H9 (cell line): Measurements from ENCODE around the gene DIS3L2. TPM values are rescaled to one million over a fixed set of nuclear protein-coding genes. Genes with fewer than 3 reads are reported as not detected.

Source experiments
- DNase-seq: peaks from one replicate; pipeline ENCODE4 v3.0.0-alpha.2; 2017
- H2AFZ ChIP-seq: one replicate; pipeline ENCODE4 v1.6.1; 2013; ENCODE audit warnings: mild to moderate bottlenecking, low read length, control low read depth, moderate library complexity
- H2AK5ac ChIP-seq: 2 replicates; pipeline ENCODE4 v1.6.1; 2013; ENCODE audit warnings: low read length, control low read depth, mixed read lengths; ENCODE audit not compliant: insufficient read length
- H2BK120ac ChIP-seq: one replicate; pipeline ENCODE4 v1.6.1; 2013; ENCODE audit warnings: low read depth, mild to moderate bottlenecking, low read length, control low read depth, inconsistent platforms; ENCODE audit not compliant: poor library complexity, severe bottlenecking
- H2BK12ac ChIP-seq: 2 replicates; pipeline ENCODE4 v1.6.1; 2013; ENCODE audit warnings: low read length, control low read depth, mixed read lengths, low read depth; ENCODE audit not compliant: insufficient read length
- H2BK15ac ChIP-seq: 2 replicates; pipeline ENCODE4 v1.6.1; 2013; ENCODE audit warnings: low read depth, low read length, control low read depth
- H2BK20ac ChIP-seq: one replicate; pipeline ENCODE4 v1.6.1; 2013; ENCODE audit warnings: low read depth, mild to moderate bottlenecking, low read length, control low read depth, inconsistent platforms; ENCODE audit not compliant: poor library complexity, severe bottlenecking
- H2BK5ac ChIP-seq: 2 replicates; pipeline ENCODE4 v1.6.1; 2013; ENCODE audit warnings: low read length, control low read depth, mixed read lengths; ENCODE audit not compliant: insufficient read length
- H3K14ac ChIP-seq: 2 replicates; pipeline ENCODE4 v1.6.1; 2013; ENCODE audit warnings: low read length, control low read depth; ENCODE audit not compliant: insufficient read depth
- H3K18ac ChIP-seq: 2 replicates; pipeline ENCODE4 v1.6.1; 2013; ENCODE audit warnings: low read depth, mild to moderate bottlenecking, mixed read lengths, low read length, control low read depth; ENCODE audit not compliant: insufficient read length
- H3K23ac ChIP-seq: 2 replicates; pipeline ENCODE4 v1.6.1; 2013; ENCODE audit warnings: low read length, control low read depth, mixed read lengths, low read depth; ENCODE audit not compliant: insufficient read length
- H3K23me2 ChIP-seq: 2 replicates; pipeline ENCODE4 v1.6.1; 2013; ENCODE audit warnings: low read depth, mild to moderate bottlenecking, mixed read lengths, low read length, control low read depth; ENCODE audit not compliant: insufficient read length, poor library complexity, severe bottlenecking
- H3K27ac ChIP-seq: 2 replicates; pipeline ENCODE4 v1.5.1; 2013; ENCODE audit warnings: low read length, control low read depth, mixed read lengths, low read depth; ENCODE audit not compliant: insufficient read length
- H3K27me3 ChIP-seq: 2 replicates; pipeline ENCODE4 v1.6.1; 2013; ENCODE audit warnings: low read length, control low read depth, inconsistent platforms; ENCODE audit not compliant: insufficient read depth
- H3K4ac ChIP-seq: 2 replicates; pipeline ENCODE4 v1.6.1; 2013; ENCODE audit warnings: low read depth, mild to moderate bottlenecking, control low read depth, inconsistent platforms, low read length, moderate library complexity
- H3K4me1 ChIP-seq: 2 replicates; pipeline ENCODE4 v1.6.1; 2013; ENCODE audit warnings: low read length, control low read depth, inconsistent platforms; ENCODE audit not compliant: insufficient read depth
- H3K4me2 ChIP-seq: 2 replicates; pipeline ENCODE4 v1.6.1; 2013; ENCODE audit warnings: low read length, control low read depth, mixed read lengths; ENCODE audit not compliant: insufficient read length, insufficient read depth
- H3K56ac ChIP-seq: 2 replicates; pipeline ENCODE4 v1.6.1; 2013; ENCODE audit warnings: low read depth, mild to moderate bottlenecking, mixed read lengths, low read length, control low read depth; ENCODE audit not compliant: insufficient read length
- H3K79me1 ChIP-seq: 2 replicates; pipeline ENCODE4 v1.6.1; 2013; ENCODE audit warnings: low read depth, mild to moderate bottlenecking, moderate library complexity, low read length, control low read depth, inconsistent platforms; ENCODE audit not compliant: insufficient read depth, poor library complexity, severe bottlenecking
- H3K79me2 ChIP-seq: 2 replicates; pipeline ENCODE4 v1.6.1; 2013; ENCODE audit warnings: low read length, control low read depth, inconsistent platforms; ENCODE audit not compliant: insufficient read depth
- H3K9ac ChIP-seq: 2 replicates; pipeline ENCODE4 v1.6.1; 2013; ENCODE audit warnings: low read length, control low read depth, mixed read lengths; ENCODE audit not compliant: insufficient read length; ENCODE audit errors: extremely low read depth
- H3K9me3 ChIP-seq: one replicate; pipeline ENCODE4 v1.6.1; 2013; ENCODE audit warnings: low read depth, low read length, inconsistent platforms; ENCODE audit not compliant: control insufficient read depth
- H3T11ph ChIP-seq: one replicate; pipeline ENCODE4 v1.6.1; 2013; ENCODE audit warnings: mild to moderate bottlenecking, low read length, control low read depth, inconsistent platforms
- H4K20me1 ChIP-seq: one replicate; pipeline ENCODE4 v1.6.1; 2013; ENCODE audit not compliant: control insufficient read depth, insufficient read length, insufficient read depth
- H4K5ac ChIP-seq: 2 replicates; pipeline ENCODE4 v1.6.1; 2013; ENCODE audit warnings: low read depth, mild to moderate bottlenecking, mixed read lengths, low read length, control low read depth; ENCODE audit not compliant: insufficient read length
- H4K8ac ChIP-seq: replicated peaks from 2 replicates; pipeline ENCODE4 v1.6.1; 2013; ENCODE audit warnings: low read length, control low read depth, mixed read lengths, low read depth; ENCODE audit not compliant: insufficient read length
- H4K91ac ChIP-seq: 2 replicates; pipeline ENCODE4 v1.6.1; 2013; ENCODE audit warnings: low read depth, mild to moderate bottlenecking, moderate library complexity, mixed read lengths, low read length, control low read depth; ENCODE audit not compliant: insufficient read length
- H3K27ac Mint-ChIP-seq, 3 experiments: 2 replicates in 2 of 3; 3 replicates in 1 of 3; pipeline ENCODE4 v1.8.0; 2020 to 2021; ENCODE audit warnings: mixed read lengths in 3 of 3, mild to moderate bottlenecking in 1 of 3, moderate library complexity in 1 of 3
- H3K27me3 Mint-ChIP-seq: 2 replicates; pipeline ENCODE4 v1.8.0; 2021; ENCODE audit warnings: low read depth, mild to moderate bottlenecking, moderate library complexity, mixed read lengths
- H3K36me3 Mint-ChIP-seq, 3 experiments: 2 replicates in 2 of 3; 3 replicates in 1 of 3; pipeline ENCODE4 v1.8.0; 2020 to 2021; ENCODE audit warnings: low read depth in 3 of 3, mixed read lengths in 3 of 3; ENCODE audit not compliant: insufficient read depth in 1 of 3
- H3K4me1 Mint-ChIP-seq, 2 experiments: 2 replicates each; pipeline ENCODE4 v1.8.0; 2020; ENCODE audit warnings: mixed read lengths in 2 of 2
- H3K4me3 Mint-ChIP-seq, 2 experiments: 2 replicates in 1 of 2; 3 replicates in 1 of 2; pipeline ENCODE4 v1.8.0; 2020 to 2021; ENCODE audit warnings: mild to moderate bottlenecking in 2 of 2, mixed read lengths in 2 of 2, moderate library complexity in 1 of 2
- H3K9me3 Mint-ChIP-seq, 2 experiments: 2 replicates in 1 of 2; 3 replicates in 1 of 2; pipeline ENCODE4 v1.8.0; 2020; ENCODE audit warnings: mild to moderate bottlenecking in 2 of 2, mixed read lengths in 2 of 2, moderate library complexity in 1 of 2
- CTCF ChIP-seq: fragments of 200-600 bp; sonication (generic); conservative IDR thresholded peaks from 3 replicates; pipeline ENCODE4 v1.8.0; 2021; ENCODE audit warnings: antibody characterized with exemption, mild to moderate bottlenecking
- WGBS: extraction: QIAGEN DNeasy Blood & Tissue Kit; methylation state at CpG from one replicate; pipeline ENCODE4 v1.1.7; 2013; ENCODE audit warnings: missing lambda C conversion rate, low lambda C conversion rate, mixed read lengths; ENCODE audit not compliant: insufficient read length; ENCODE audit errors: extremely low coverage; 5-methylcytosine and 5-hydroxymethylcytosine counted together
- total RNA-seq: library from RNA; stranded (reverse); gene quantifications from 2 replicates; pipeline ENCODE4 v1.2.1, GENCODE V29; 2021

The DIS3L2 gene
- total RNA-seq, 1 experiment from 2014 or later: 28.1 TPM

DNA sequence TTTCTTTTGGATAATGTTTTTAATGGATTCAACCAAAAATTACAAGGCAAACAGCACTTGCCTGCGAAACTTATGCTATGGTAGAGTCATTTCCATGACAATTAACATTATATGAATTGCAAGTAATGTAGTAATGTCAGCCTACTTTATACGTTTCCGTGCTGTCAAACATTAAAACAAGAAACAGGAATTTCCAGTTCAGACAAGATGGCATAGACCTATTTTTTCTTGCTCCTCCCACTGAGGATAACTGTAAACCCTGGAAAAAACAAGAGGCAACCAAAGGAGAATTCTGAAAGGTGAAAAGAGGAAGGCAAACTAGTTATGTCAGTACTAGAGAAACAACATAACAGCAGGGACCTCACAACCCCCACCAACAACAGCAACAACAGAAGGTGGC, 170.7 kb downstream of the DIS3L2 start:
- H2BK20ac ChIP-seq: no peak overlapping the region
- H2AK5ac ChIP-seq: no peak overlapping the region
- H2AFZ ChIP-seq: no peak overlapping the region
- no peak overlapping the region for H3K18ac ChIP-seq
- no peaks in the 10 kb centered on the region for H3K79me1 ChIP-seq
- H3K27ac Mint-ChIP-seq: peak overlapping the region in 1 of 3 experiments; percentile 26; a peak in 1 of 7 replicates
- no peak overlapping the region for H3K56ac ChIP-seq
- no peak for TF ChIP-seq CTCF
- peaks cover 3 to 9% of the 10 kb centered on the region in 2 experiments; a peak in 3 of 4 replicates for H3K4me1 Mint-ChIP-seq
- no peak overlapping the region for H3K27ac ChIP-seq
- WGBS: no CpG with 5 or more reads among the region's 3 CpGs
- H3K4me1 ChIP-seq: 0 out of 2 replicates have a peak, but pooled peaks cover 2% of the 10 kb centered on the region
- H2BK15ac ChIP-seq: no peak overlapping the region
- no peak overlapping the region for H4K5ac ChIP-seq
- H3K4me3 Mint-ChIP-seq: no peak overlapping the region
- no peak overlapping the region for H3K9ac ChIP-seq
- H3K4ac ChIP-seq: no peak overlapping the region
- no peaks in the 10 kb centered on the region for H3K23me2 ChIP-seq
- no peaks in the 10 kb centered on the region for H3K27me3 Mint-ChIP-seq
- no peaks in the 10 kb centered on the region for H3K9me3 Mint-ChIP-seq
- no peak overlapping the region for H2BK120ac ChIP-seq
- no peak for DNase-seq
- no peaks in the 10 kb centered on the region for H4K20me1 ChIP-seq
- no peaks in the 10 kb centered on the region for H3K9me3 ChIP-seq
- H4K91ac ChIP-seq: no peak overlapping the region
- no peak overlapping the region for H3T11ph ChIP-seq
- no peaks in the 10 kb centered on the region for H3K79me2 ChIP-seq
- no peak overlapping the region for H3K14ac ChIP-seq
- H3K23ac ChIP-seq: no peak overlapping the region
- no peaks in the 10 kb centered on the region; a peak in 2 of 7 replicates for H3K36me3 Mint-ChIP-seq
- no peak overlapping the region for H2BK12ac ChIP-seq
- H2BK5ac ChIP-seq: no peak overlapping the region
- H3K4me2 ChIP-seq: no peak overlapping the region
- no peak overlapping the region for H4K8ac ChIP-seq
- no peaks in the 10 kb centered on the region for H3K27me3 ChIP-seq
